ENCODE results near the gene COX11.

The COX11 gene

GRCh38 chr17:54967621-54968261 is 713 bp downstream of the COX11 start:
- DNase-seq = no peak

- no peak for DNase-seq
These were observed 11.7 kb downstream of the COX11 start for GRCh38 chr17:54956791-54957190.

DNA sequence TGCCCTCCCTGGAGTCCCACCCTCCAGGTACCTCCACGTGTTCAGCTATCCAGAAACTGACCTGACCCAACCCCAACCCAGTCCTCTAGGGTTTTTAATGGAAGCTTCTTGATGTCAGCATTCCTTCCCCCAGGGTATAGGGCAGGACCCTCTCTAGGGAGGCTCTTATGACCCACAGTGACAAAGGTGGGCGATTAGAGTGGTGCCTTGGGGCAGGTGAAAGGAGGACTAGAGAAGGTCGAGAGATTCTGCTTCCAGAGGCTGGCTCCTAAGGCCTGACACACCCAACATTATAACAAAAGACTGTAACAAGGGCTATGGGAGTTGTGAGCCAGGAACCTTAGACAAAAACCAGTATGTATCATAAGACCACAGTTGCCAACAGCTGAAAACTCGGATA is 17.2 kb downstream of the COX11 start:
- no peak for DNase-seq

- DNase-seq = no peak
These were observed 18.3 kb downstream of the COX11 start for GRCh38 chr17:54950116-54950515.

DNA sequence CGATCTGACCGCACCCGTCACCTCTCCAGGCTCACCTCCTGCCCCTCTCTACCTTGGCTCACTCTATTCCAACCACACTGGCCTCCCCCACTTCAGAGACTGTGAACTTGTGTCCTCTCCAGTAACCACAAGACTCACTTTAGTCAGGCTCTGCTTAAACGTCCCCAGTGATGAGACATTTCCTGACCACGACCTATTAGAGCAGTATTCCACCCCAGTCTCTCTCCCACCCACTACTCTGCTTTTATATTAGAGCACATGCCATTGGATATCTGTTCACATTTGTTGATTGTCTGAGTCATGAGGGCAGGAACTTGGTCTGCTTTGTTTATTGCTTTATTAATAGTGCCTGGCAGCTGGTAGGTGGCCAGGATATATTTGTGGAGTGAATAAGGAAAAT is 20.1 kb downstream of the COX11 start:
- DNase-seq = no peak

DNA sequence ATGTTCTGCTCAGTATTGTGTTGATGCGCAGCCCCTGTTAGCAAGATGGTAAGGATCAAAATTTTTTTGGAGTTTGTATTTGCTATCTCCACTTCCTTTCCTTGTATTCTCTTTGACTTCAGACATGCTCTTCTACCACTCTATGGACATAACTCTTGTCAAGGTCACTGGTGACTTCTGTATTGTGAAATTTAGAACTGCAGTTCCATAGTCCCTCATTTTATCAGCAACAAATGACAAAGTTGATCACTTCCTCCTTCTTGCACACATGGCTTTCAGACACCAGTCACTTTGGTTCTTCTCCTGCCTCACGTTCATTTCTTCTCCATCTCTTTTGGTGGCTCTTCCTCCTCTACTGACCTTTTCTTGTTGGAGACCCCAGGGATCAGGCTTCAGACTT is 21.1 kb downstream of the COX11 start:
- no peak for DNase-seq

DNA sequence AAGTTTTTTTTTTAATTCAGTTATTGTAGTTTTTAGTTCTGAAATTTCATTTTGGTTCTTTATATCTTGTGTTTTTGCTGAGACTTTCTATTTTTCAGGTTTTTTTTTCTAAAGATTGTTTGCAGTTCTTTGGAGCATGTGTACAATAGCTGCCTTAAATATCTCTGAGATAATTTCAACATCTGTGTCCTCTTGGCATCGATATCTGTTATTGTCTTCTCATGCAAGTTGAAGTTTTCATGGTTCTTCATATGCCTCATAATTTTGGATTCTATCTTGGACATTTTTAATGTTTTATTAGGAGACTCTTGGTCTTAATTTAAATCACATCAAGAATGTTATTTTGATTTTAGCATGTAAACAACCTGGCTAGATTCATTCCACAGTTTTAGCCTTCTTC is 22.8 kb downstream of the COX11 start:
- no peak for DNase-seq

DNA sequence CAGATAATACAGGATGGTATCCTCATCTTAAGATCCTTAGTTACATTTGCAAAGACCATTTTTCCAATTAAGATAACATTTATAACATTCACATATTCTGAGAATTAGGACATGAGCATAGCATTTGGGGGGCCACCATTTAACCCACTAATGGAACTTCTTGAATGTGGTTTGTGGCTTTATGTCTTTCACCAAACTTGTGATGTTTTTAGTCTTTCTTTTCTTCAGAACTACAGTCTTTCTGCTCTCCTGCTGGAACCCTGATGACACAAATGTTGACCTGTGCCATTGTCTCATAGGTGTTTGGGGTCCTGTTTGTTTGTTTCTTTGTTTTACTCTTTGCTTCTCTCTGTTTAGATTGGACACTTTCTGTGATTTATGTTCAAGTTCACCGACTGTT is 23.2 kb downstream of the COX11 start:
- DNase-seq = no peak

- no peak for DNase-seq
These were observed 23.7 kb downstream of the COX11 start for GRCh38 chr17:54944796-54945195.

DNA sequence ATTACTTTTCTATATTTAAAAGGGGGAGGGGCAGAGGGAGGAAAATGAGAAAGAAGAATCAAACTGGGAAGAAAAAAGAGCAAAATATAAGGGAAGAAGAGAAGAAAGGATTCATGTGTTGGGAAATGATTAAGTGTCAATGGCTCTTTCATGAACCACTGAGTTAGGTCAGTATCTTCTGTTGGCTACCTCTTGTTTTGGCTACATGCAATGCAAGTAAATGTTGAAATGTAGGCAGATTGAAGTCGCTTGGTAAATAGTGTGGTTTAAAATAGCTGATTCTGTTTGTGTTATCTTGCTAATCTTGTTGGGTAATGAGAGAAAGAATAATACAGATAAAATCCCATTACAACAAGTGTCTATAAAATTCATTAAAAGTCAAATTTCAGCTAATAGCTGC is 27.2 kb downstream of the COX11 start:
- DNase-seq = no peak

- DNase-seq = no peak
These were observed 31.0 kb downstream of the COX11 start for GRCh38 chr17:54937426-54937825.

DNA sequence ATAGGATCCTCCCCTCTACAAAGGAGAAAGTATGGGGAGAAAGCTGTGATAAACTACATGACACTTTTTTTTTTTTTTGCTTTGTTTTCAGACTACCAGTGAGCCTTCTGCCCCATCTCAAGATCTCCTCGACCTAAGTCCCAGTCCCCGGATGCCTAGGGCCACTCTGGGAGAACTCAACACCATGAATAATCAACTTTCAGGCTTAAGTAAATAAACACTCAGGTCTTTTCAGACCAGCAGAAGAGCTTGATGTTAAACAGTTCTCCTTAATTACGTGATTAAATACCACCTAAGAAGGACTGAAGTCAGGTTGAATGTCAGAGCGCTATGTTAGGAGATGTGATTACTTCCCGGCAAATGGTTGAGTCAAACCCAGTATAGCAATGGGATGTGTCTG is 31.4 kb downstream of the COX11 start:
- no peak for DNase-seq

DNA sequence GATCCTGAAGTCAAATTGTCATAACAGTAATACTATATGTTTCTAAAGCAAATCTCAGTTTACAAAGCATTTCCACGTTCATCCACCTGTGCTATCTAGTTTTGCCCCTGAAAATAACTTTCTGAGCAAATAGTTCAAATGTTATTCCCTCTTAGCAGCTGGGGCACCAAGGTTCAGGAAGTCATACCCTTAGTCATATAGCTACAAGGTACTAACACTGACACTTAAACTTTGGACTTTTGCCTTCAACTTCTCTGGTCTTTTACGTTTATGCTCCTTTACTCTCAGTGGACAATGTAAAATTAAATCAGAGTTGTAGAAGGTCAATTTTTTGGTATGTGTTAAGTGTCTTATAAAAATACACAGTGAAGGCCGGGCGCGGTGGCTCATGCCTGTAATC is 33.0 kb downstream of the COX11 start:
- no peak for DNase-seq

DNA sequence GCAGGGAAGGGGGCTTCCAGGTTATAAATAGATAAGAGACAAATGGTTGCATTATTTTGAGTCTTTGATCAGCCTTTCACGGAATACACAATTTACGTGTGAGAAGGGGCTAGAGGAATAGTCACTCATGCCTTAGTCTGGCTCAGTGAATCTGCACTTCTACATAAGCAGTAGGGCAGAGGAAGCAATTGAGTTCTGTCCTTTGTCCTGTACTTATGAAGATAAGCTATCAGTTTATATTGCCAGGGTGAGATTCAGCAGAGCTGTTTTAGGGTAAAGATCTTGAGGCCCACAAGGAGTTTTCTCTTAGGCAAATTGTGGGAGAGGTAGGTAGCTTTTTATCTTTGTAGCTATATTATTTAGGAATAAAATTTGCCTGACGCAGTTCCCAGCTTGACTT is 34.5 kb downstream of the COX11 start:
- no peak for DNase-seq

DNA sequence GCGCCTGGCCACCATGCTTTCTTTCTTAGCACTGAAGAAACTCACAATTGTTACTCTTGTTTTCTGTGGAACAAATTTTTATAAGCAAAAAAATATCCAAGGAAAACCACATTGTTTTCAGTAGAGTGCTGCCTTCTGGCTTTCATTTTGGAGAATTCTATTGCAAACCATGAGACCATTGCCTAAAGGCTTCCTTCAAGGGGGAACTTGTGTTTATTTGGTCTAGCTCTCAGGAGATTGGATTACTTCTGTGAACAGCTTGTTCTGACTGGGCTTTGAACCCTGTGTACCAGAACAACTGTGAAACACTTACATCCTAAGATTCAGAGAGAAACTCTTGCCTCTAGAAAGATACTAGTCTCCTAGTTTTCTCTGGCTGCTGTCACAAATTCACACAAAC is 35.7 kb downstream of the COX11 start:
- no peak for DNase-seq

DNA sequence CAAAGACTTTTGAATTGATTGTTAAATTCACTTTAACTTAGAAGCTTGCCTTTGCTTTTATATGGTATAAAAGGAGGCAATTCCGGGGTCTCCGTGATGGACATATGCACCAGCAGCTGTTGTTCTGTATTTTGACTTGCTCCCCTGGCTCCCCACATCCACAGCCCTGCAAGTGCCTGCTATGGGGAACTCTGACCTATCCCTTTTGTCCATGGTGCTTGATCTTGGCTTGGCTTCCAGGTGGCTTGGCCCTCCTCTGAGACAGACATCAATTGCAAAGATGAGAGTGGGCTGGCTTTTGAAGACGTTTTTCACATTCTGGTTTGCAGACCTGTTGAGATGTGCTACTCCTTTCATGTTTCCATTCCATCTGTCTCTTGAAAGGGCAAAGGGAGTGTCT is 40.9 kb downstream of the COX11 start:
- DNase-seq = no peak

DNA sequence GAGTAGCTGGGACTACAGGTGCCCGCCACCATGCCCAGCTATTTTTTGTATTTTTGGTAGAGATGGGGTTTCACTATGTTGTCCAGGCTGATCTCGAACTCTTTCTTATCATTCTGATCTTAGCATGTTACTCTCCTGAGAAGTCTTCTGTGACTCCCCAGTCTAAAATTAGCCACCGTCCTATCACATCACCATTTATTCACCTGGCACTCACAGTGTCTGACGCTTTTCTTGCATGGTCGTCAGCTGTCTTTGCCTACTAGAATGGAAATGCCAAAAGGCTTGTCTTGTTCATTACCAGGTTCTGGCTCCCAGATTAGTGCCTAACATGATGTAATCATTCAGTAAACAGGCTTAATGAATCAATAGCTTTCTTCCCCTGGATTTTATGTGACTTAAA is 44.0 kb downstream of the COX11 start:
- DNase-seq = no peak

GRCh38 chr17:54920819-54921218 is 47.6 kb downstream of the COX11 start:
- DNase-seq = no peak

DNA sequence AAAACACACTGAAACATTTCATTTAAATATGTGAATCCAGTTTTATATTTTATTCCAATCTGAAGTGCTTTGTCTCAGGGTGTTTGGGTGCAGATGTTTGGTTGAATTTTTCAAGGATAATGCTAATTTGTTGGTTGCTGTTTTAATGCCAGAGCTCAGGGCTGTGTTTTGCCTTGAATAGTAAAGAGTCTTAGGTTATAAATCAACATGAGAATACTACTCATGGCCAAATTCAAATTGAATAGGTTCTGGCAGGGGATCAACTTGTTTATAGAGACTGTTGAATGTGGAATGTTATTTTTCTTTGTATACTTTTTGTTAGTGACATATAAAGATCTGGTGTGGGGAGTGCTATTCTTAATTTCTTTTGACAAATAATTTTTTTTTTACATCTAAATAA is 49.0 kb downstream of the COX11 start:
- no peak for DNase-seq

GRCh38 chr17:54916721-54917120 is 51.7 kb downstream of the COX11 start:
- DNase-seq = no peak

Measured in retina (tissue), 1 donor.